A673 (cell line): ENCODE data around the gene ATP6V1G1.

Experiments used
- EZH2 ChIP-seq: fragments of 200-600 bp; sonication (generic); IDR thresholded peaks from 2 replicates; pipeline ENCODE4 v1.6.1; 2017; ENCODE audit warnings: borderline replicate concordance, low read depth, mild to moderate bottlenecking, mixed read lengths, antibody characterized with exemption, low read length; ENCODE audit not compliant: poor library complexity, severe bottlenecking
- TF ChIP-seq, protein P1 (sequence below): fragments of 300-800, 200-600 bp; sonication (generic); conservative IDR thresholded peaks from 2 replicates; pipeline ENCODE4 v1.5.1; 2017; ENCODE audit warnings: low read depth, mild to moderate bottlenecking, antibody characterized with exemption, low read length, moderate library complexity, mixed read lengths

DNA sequence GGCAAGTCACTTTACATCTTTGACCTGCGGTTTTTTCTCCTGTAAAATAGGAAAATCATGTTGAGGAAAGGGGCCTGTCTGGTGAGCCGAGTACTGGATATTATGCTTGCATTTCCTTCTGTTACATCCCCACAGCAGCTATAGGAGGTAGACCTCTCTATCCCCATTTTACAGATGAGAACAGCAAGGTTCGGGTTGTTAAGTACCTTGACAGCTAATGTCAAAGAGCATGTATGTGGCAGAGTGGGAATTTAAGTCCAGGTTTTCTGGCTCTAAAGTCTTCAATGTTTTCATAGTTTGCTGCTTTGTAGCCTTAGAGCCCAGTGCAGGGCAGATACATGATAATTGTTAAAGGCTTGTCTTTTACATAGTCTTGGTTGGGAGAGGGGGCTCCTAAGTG is 26.4 kb downstream of the ATP6V1G1 start:
- TF ChIP-seq, protein P1, sequence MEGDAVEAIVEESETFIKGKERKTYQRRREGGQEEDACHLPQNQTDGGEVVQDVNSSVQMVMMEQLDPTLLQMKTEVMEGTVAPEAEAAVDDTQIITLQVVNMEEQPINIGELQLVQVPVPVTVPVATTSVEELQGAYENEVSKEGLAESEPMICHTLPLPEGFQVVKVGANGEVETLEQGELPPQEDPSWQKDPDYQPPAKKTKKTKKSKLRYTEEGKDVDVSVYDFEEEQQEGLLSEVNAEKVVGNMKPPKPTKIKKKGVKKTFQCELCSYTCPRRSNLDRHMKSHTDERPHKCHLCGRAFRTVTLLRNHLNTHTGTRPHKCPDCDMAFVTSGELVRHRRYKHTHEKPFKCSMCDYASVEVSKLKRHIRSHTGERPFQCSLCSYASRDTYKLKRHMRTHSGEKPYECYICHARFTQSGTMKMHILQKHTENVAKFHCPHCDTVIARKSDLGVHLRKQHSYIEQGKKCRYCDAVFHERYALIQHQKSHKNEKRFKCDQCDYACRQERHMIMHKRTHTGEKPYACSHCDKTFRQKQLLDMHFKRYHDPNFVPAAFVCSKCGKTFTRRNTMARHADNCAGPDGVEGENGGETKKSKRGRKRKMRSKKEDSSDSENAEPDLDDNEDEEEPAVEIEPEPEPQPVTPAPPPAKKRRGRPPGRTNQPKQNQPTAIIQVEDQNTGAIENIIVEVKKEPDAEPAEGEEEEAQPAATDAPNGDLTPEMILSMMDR = no peak
- no peak for TF ChIP-seq EZH2
